SK-N-SH (cell line): ENCODE measurements around the gene FZR1. TPM values are rescaled to one million over a fixed set of nuclear protein-coding genes. Genes with fewer than 3 reads are reported as not detected.

Source experiments
- CTCF ChIA-PET: fragments of 300-600, 350-600 bp; formaldehyde crosslinking; extraction: SDS; loops from one replicate; lab custom pipeline; 2021; lab: Yijun Ruan, JAX
- POLR2A ChIA-PET: fragments of 350-600 bp; sonication (Branson Sonifier 250); formaldehyde crosslinking; extraction: SDS; loops from one replicate; lab custom pipeline; 2020; ENCODE audit warnings: antibody characterized with exemption, inconsistent platforms; lab: Yijun Ruan, JAX
- DNase-seq: peaks from one replicate; pipeline ENCODE4 v3.0.0; 2012
- H2AFZ ChIP-seq: fragments of 200-600 bp; sonication (generic); 2 replicates; pipeline ENCODE4 v1.8.1; 2016; ENCODE audit warnings: antibody characterized with exemption, mild to moderate bottlenecking, low read depth
- H3F3A ChIP-seq: fragments of 200-600 bp; sonication (generic); replicated peaks from 2 replicates; pipeline ENCODE3; 2016; ENCODE audit warnings: antibody characterized with exemption, mild to moderate bottlenecking; ENCODE audit not compliant: insufficient read depth
- H3K27ac ChIP-seq, 2 experiments: fragments of 200-500 bp in 1 of 2; fragments of 200-600 bp in 1 of 2; sonication (Bioruptor generic) in 1 of 2; sonication (generic), shearing (Covaris generic) in 1 of 2; 2 replicates each; pipeline versions ENCODE4 v1.5.1 to v1.6.1; 2014 to 2016; ENCODE audit warnings: low read depth in 2 of 2, inconsistent platforms in 1 of 2, low read length in 1 of 2, mild to moderate bottlenecking in 1 of 2, mixed read lengths in 1 of 2
- H3K27me3 ChIP-seq: fragments of 200-600 bp; sonication (generic), shearing (Covaris generic); 2 replicates; pipeline ENCODE4 v1.6.1; 2016; ENCODE audit warnings: mixed run types; ENCODE audit not compliant: insufficient read depth
- H3K36me3 ChIP-seq, 2 experiments: fragments of 200-500 bp in 1 of 2; fragments of 200-600 bp in 1 of 2; sonication (Bioruptor generic) in 1 of 2; sonication (generic) in 1 of 2; replicated peaks in 1 of 2; 2 replicates each; pipeline versions ENCODE3 to v1.5.1; 2014 to 2016; ENCODE audit warnings: low read length in 1 of 2, mild to moderate bottlenecking in 1 of 2; ENCODE audit not compliant: insufficient read depth in 2 of 2, control insufficient read depth in 1 of 2
- H3K4me1 ChIP-seq, 2 experiments: fragments of 200-500 bp in 1 of 2; fragments of 200-600 bp in 1 of 2; sonication (Bioruptor generic) in 1 of 2; sonication (generic), shearing (Covaris generic) in 1 of 2; 2 replicates each; pipeline versions ENCODE4 v1.5.1 to v1.6.1; 2014 to 2016; ENCODE audit warnings: low read depth in 1 of 2, low read length in 1 of 2, mixed run types in 1 of 2; ENCODE audit not compliant: insufficient read depth in 2 of 2, control insufficient read depth in 1 of 2
- H3K4me2 ChIP-seq: fragments of 200-600 bp; sonication (generic), shearing (Covaris generic); 2 replicates; pipeline ENCODE4 v1.6.1; 2017; ENCODE audit warnings: mixed run types
- H3K4me3 ChIP-seq, 2 experiments: fragments of 200-500 bp in 1 of 2; fragments of 200-600 bp in 1 of 2; sonication (Bioruptor generic) in 1 of 2; sonication (generic), shearing (Covaris generic) in 1 of 2; 2 replicates each; pipeline versions ENCODE4 v1.5.1 to v1.8.1; 2014 to 2016; ENCODE audit warnings: low read depth in 2 of 2, inconsistent platforms in 1 of 2, low read length in 1 of 2, mild to moderate bottlenecking in 1 of 2, mixed read lengths in 1 of 2, moderate library complexity in 1 of 2
- H3K79me2 ChIP-seq: fragments of 200-600 bp; sonication (generic); 2 replicates; pipeline ENCODE4 v1.8.1; 2017; ENCODE audit warnings: mild to moderate bottlenecking; ENCODE audit not compliant: insufficient read depth
- H3K9ac ChIP-seq: fragments of 200-600 bp; sonication (generic); 2 replicates; pipeline ENCODE4 v1.6.1; 2017; ENCODE audit warnings: mixed run types
- H3K9me2 ChIP-seq: fragments of 200-600 bp; sonication (generic); 2 replicates; pipeline ENCODE4 v1.6.1; 2017; ENCODE audit warnings: mixed run types
- H3K9me3 ChIP-seq: fragments of 200-600 bp; sonication (generic); 2 replicates; pipeline ENCODE4 v1.6.1; 2017; ENCODE audit warnings: mixed run types, mild to moderate bottlenecking, moderate library complexity
- H4K20me1 ChIP-seq: fragments of 200-600 bp; sonication (generic); 2 replicates; pipeline ENCODE4 v1.6.1; 2017; ENCODE audit warnings: mild to moderate bottlenecking, mixed run types; ENCODE audit not compliant: insufficient read depth
- FOXM1 ChIP-seq: IDR thresholded peaks from 2 replicates; pipeline ENCODE4 v1.4.0; 2012; ENCODE audit warnings: low read depth, mild to moderate bottlenecking
- GATA2 ChIP-seq: sonication (generic); formaldehyde crosslinking; IDR thresholded peaks from 2 replicates; pipeline ENCODE4 v1.5.0; 2020; ENCODE audit warnings: mild to moderate bottlenecking, missing genetic modification reagents
- MXI1 ChIP-seq: IDR thresholded peaks from 2 replicates; pipeline ENCODE4 v1.6.1; 2012; ENCODE audit warnings: mild to moderate bottlenecking, low read depth, low read length, improper control_type of control experiment
- SMC3 ChIP-seq: IDR thresholded peaks from 2 replicates; pipeline ENCODE4 v1.6.1; 2012; ENCODE audit warnings: low read depth, low read length, improper control_type of control experiment
- WGBS: methylation state at CpG from one replicate; pipeline ENCODE4 v1.1.6; 2017; ENCODE audit warnings: low lambda C conversion rate; 5-methylcytosine and 5-hydroxymethylcytosine counted together
- polyA plus RNA-seq, 3 experiments: library from polyadenylated mRNA; depleted of rRNA; stranded (reverse); fragments of >200 nt; gene quantifications; 2 replicates each; pipeline ENCODE4 v1.2.3, GENCODE V29; 2012
- TF ChIP-seq, protein P1 (sequence below): fragments of 200-600 bp; sonication (generic); IDR thresholded peaks from 2 replicates; pipeline ENCODE4 v1.6.1; 2017; ENCODE audit warnings: antibody characterized with exemption, mild to moderate bottlenecking, moderate library complexity
- TF ChIP-seq, protein P2 (sequence below): fragments of 150-350 bp; IDR thresholded peaks from 2 replicates; pipeline ENCODE4 v1.6.1; 2016; ENCODE audit warnings: mild to moderate bottlenecking, low read depth, low read length

FZR1 gene
- polyA plus RNA-seq, 1 of the 3 experiments (the other 2 are of a cell fraction): 36.3 TPM

DNA sequence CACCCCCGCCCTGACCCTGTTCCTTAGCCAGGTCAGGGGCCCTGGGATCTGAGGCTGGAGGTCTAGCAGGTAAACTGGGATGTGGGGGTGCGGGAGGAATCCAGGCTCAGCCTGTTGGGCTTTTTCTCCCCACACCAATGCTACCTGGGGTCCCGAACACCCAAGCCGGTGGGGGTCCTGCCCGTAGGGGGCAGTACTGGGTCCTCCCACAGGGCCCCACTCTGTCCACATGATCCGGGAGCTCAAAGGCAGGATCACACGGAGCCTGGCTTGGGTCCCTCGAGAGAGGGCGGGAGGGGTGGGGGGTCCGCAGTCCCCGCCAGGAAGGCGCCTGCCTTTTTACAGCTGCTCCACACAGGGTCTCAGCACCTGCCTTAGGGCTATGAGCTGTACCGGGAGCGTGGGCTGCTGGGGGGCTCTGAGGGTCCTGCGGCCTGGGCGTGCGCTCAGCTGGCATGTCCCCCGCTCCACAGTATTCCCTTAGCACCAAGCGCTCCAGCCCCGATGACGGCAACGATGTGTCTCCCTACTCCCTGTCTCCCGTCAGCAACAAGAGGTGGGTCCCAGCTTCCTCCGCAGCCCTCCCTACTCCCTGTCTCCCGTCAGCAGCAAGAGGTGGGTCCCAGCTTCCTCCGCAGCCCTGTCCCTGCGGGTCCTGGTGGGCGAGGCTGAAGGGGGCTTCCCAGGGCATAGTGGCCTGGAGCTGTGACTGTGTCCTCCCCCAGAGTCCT lies 20.6 kb downstream of the FZR1 start:
- H3K4me3 ChIP-seq: no peak overlapping the region
- no peaks in the 10 kb centered on the region for H3F3A ChIP-seq
- H2AFZ ChIP-seq: no peak overlapping the region
- no peak overlapping the region for H3K27ac ChIP-seq
- no peaks in the 10 kb centered on the region for H3K9me2 ChIP-seq
- H3K27me3 ChIP-seq: no peaks in the 10 kb centered on the region
- H4K20me1 ChIP-seq: peaks cover 23% of the 10 kb centered on the region
- H3K4me2 ChIP-seq: no peak overlapping the region
- H3K4me1 ChIP-seq: no peaks in the 10 kb centered on the region
- TF ChIP-seq, protein P1, sequence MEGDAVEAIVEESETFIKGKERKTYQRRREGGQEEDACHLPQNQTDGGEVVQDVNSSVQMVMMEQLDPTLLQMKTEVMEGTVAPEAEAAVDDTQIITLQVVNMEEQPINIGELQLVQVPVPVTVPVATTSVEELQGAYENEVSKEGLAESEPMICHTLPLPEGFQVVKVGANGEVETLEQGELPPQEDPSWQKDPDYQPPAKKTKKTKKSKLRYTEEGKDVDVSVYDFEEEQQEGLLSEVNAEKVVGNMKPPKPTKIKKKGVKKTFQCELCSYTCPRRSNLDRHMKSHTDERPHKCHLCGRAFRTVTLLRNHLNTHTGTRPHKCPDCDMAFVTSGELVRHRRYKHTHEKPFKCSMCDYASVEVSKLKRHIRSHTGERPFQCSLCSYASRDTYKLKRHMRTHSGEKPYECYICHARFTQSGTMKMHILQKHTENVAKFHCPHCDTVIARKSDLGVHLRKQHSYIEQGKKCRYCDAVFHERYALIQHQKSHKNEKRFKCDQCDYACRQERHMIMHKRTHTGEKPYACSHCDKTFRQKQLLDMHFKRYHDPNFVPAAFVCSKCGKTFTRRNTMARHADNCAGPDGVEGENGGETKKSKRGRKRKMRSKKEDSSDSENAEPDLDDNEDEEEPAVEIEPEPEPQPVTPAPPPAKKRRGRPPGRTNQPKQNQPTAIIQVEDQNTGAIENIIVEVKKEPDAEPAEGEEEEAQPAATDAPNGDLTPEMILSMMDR: peak; percentile 18; the same call in 1 of the 2 replicates
- no peak for TF ChIP-seq MXI1
- peaks cover 23% of the 10 kb centered on the region; the same call in 1 of the 2 replicates for H3K79me2 ChIP-seq
- H3K9me3 ChIP-seq: no peaks in the 10 kb centered on the region
- ChIA-PET CTCF (interaction anchor here (1.1 to 1.6 kb wide), 4 partner anchors 11 to 180 kb away, joined by 3 to 4 read pairs (median 4); no protein-coding TSS in a partner anchor), POLR2A (no interaction called here)
- H3K36me3 ChIP-seq: peaks cover 8 to 41% of the 10 kb centered on the region in 2 experiments
- DNase-seq: no peak
- H3K9ac ChIP-seq: no peak overlapping the region
- 98% methylated on average over 14 of the region's 28 CpGs for WGBS

DNA sequence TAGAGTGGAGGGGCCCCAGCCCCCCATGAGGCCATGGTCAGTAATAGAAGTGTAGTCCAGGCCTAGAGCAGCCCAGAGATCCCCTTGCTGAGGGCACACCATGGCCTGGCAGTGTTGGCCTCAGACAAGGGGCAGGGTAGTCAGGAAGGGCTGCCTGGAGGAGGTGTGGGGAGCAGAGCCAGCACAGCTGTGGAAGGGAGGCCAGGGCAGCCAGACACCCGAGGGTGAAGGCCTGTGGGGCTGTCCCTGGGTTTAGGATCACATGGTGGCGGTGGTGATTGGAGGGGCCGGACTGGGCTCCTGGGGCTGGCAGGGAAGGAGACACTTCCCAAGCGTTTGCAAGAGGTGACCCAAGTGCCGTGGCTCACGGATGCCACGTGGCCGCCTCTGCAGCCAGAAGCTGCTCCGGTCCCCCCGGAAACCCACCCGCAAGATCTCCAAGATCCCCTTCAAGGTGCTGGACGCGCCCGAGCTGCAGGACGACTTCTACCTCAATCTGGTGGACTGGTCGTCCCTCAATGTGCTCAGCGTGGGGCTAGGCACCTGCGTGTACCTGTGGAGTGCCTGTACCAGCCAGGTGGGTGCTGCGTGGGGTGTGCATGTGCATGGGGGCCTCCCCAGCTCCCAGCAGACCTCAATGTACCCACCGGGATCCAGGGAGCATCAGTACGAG lies 21.3 kb downstream of the FZR1 start:
- CTCF ChIA-PET: interaction anchor here (0.7 to 1.6 kb wide), 5 partner anchors 10 to 179 kb away, joined by 3 to 4 read pairs (median 4); no protein-coding TSS in a partner anchor
- no peak overlapping the region for H2AFZ ChIP-seq
- no peaks in the 10 kb centered on the region for H3F3A ChIP-seq
- H3K79me2 ChIP-seq: peaks cover 16% of the 10 kb centered on the region; the same call in 1 of the 2 replicates
- H3K4me2 ChIP-seq: no peak overlapping the region
- no peaks in the 10 kb centered on the region for H3K4me1 ChIP-seq
- H3K27ac ChIP-seq: no peak overlapping the region
- no peaks in the 10 kb centered on the region for H3K9me3 ChIP-seq
- 90% methylated on average over 10 of the region's 21 CpGs for WGBS
- no peaks in the 10 kb centered on the region for H3K9me2 ChIP-seq
- no peaks in the 10 kb centered on the region for H3K27me3 ChIP-seq
- H4K20me1 ChIP-seq: peaks cover 16% of the 10 kb centered on the region
- H3K4me3 ChIP-seq: no peak overlapping the region
- peaks cover 8 to 45% of the 10 kb centered on the region in 2 experiments for H3K36me3 ChIP-seq
- POLR2A ChIA-PET: no interaction called here
- TF ChIP-seq, protein P2, sequence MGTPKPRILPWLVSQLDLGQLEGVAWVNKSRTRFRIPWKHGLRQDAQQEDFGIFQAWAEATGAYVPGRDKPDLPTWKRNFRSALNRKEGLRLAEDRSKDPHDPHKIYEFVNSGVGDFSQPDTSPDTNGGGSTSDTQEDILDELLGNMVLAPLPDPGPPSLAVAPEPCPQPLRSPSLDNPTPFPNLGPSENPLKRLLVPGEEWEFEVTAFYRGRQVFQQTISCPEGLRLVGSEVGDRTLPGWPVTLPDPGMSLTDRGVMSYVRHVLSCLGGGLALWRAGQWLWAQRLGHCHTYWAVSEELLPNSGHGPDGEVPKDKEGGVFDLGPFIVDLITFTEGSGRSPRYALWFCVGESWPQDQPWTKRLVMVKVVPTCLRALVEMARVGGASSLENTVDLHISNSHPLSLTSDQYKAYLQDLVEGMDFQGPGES: no peak
- TF ChIP-seq SMC3 (no peak), FOXM1 (no peak), GATA2 (CRISPR knock-in tag) (no peak)
- DNase-seq: no peak
- H3K9ac ChIP-seq: no peak overlapping the region
